Measurements from ENCODE around the gene MINDY4. TPM values are rescaled to one million over a fixed set of nuclear protein-coding genes. Genes with fewer than 3 reads are reported as not detected.
A peak's percentile ranks its signal among the peaks of the same experiment; 100 is the strongest.

MINDY4 gene
- total and polyA plus RNA-seq, 4 donors = 7.2 to 13.8 (median 9.1) TPM

DNA sequence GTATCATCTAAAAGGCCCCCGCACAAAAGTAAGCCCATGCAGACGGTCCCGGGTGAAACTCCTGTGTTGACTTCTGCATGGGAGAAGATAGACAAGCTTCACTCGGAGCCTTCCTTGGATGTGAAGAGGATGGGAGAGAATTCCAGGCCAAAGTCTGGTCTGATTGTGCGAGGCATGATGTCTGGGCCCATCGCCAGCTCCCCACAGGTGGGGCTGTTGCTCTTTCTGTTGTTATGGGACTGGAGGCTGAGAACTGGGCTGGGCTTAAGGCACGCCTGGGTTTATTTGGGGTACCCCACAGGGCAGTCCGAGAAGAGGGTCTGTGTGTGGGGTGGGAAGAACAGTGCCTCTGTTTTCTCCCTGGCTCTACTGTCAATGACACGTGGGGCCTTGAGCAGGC is 14.6 kb downstream of the MINDY4 start:
- Histone ChIP-seq H3K4me1 (ENCODE audit: control insufficient read depth, insufficient read depth, low read length) (peaks cover 3% of the 10 kb centered on the region), H3K27me3 (ENCODE audit: control insufficient read depth, insufficient read depth, low read length) (no peaks in the 10 kb centered on the region), H3K27ac (ENCODE audit: low read depth, low read length) (no peak overlapping the region), H3K4me3 (ENCODE audit: low read depth, low read length) (no peak overlapping the region), H3K9me3 (ENCODE audit: control insufficient read depth, insufficient read depth, low read length) (no peaks in the 10 kb centered on the region), H3K36me3 (ENCODE audit: control insufficient read depth, insufficient read depth, low read length) (peaks cover 25% of the 10 kb centered on the region)
- DNase-seq (ENCODE audit: low read depth in 4 of 6, low spot score in 6 of 6) = peak in 1 of 6 donors; percentile 40
- 74% methylated on average over 8 of the region's 9 CpGs for WGBS (ENCODE audit: insufficient coverage)

- H3K27me3 ChIP-seq (ENCODE audit: control insufficient read depth, insufficient read depth, low read length) = no peaks in the 10 kb centered on the region
- no peak overlapping the region for H3K4me3 ChIP-seq (ENCODE audit: low read depth, low read length)
- no peak overlapping the region for H3K27ac ChIP-seq (ENCODE audit: low read depth, low read length)
Measured at GRCh38 chr7:30787486-30787885, 16.3 kb downstream of the MINDY4 start.

DNA sequence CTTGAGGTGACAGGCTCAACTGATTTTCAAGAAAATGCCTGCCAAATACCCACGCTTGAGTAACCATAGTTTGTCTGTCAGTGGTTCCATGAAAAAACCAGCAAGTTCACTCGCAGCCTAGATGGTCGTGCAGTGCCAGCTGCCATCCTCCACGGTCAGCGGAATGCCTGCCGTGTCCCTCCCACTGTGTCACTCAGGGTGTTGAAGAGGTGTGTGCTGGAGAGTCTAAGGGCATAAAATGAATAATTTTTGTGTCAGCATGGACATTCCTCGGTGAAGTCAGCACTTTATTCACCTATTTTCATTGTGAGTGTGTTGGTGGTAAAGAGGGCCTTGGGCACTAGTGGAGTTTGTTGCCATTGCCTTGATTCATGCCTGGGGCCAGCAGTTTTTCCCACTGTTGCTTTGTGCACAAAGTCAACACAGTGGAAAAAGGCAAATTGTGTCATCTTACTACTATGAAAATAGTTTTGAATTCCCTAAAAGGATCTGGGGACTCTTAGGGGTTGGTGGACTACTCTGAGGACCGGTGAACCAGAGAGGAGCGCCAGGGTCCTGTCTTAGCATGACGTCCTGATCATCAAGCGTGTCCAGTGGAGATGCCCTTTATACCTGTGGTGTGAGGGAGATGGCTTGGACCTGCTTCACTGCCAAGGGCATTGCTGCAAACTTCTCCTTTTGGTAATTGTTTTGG is 17.6 kb downstream of the MINDY4 start:
- Histone ChIP-seq H3K4me3 (ENCODE audit: low read depth, low read length) (no peak overlapping the region), H3K9me3 (ENCODE audit: control insufficient read depth, insufficient read depth, low read length) (no peaks in the 10 kb centered on the region), H3K36me3 (ENCODE audit: control insufficient read depth, insufficient read depth, low read length) (peaks cover 23% of the 10 kb centered on the region), H3K27ac (ENCODE audit: low read depth, low read length) (no peak overlapping the region), H3K4me1 (ENCODE audit: control insufficient read depth, insufficient read depth, low read length) (no peaks in the 10 kb centered on the region), H3K27me3 (ENCODE audit: control insufficient read depth, insufficient read depth, low read length) (no peaks in the 10 kb centered on the region)
- DNase-seq (ENCODE audit: low read depth in 4 of 6, low spot score in 6 of 6) = peak in 1 of 6 donors; percentile 40
- 70% methylated on average over 7 of the region's 11 CpGs for WGBS (ENCODE audit: insufficient coverage)

More at GRCh38 chr7:30787486-30787885, 16.3 kb downstream of the MINDY4 start:
- no peaks in the 10 kb centered on the region for H3K4me1 ChIP-seq (ENCODE audit: control insufficient read depth, insufficient read depth, low read length)
- H3K36me3 ChIP-seq (ENCODE audit: control insufficient read depth, insufficient read depth, low read length) = peaks cover 24% of the 10 kb centered on the region
- WGBS (ENCODE audit: insufficient coverage) = no CpG with 5 or more reads among the region's 1 CpG
- H3K9me3 ChIP-seq (ENCODE audit: control insufficient read depth, insufficient read depth, low read length) = no peaks in the 10 kb centered on the region
- DNase-seq (ENCODE audit: low read depth in 4 of 6, low spot score in 6 of 6) = no peak

GRCh38 chr7:30789334-30789711 is 18.1 kb downstream of the MINDY4 start:
- Histone ChIP-seq H3K4me3 (ENCODE audit: low read depth, low read length) (no peak overlapping the region), H3K36me3 (ENCODE audit: control insufficient read depth, insufficient read depth, low read length) (peaks cover 20% of the 10 kb centered on the region), H3K4me1 (ENCODE audit: control insufficient read depth, insufficient read depth, low read length) (no peaks in the 10 kb centered on the region), H3K27ac (ENCODE audit: low read depth, low read length) (no peak overlapping the region), H3K9me3 (ENCODE audit: control insufficient read depth, insufficient read depth, low read length) (no peaks in the 10 kb centered on the region), H3K27me3 (ENCODE audit: control insufficient read depth, insufficient read depth, low read length) (no peaks in the 10 kb centered on the region)
- DNase-seq (ENCODE audit: low read depth in 4 of 6, low spot score in 6 of 6) = no peak
- no CpG with 5 or more reads among the region's 3 CpGs for whole genome bisulfite sequencing (ENCODE audit: insufficient coverage)

- 100% methylated on average over 3 of the region's 4 CpGs for WGBS (ENCODE audit: insufficient coverage)
- Histone ChIP-seq H3K9me3 (ENCODE audit: control insufficient read depth, insufficient read depth, low read length) (no peaks in the 10 kb centered on the region), H3K36me3 (ENCODE audit: control insufficient read depth, insufficient read depth, low read length) (peaks cover 15% of the 10 kb centered on the region), H3K27me3 (ENCODE audit: control insufficient read depth, insufficient read depth, low read length) (no peaks in the 10 kb centered on the region), H3K4me3 (ENCODE audit: low read depth, low read length) (no peak overlapping the region), H3K27ac (ENCODE audit: low read depth, low read length) (no peak overlapping the region), H3K4me1 (ENCODE audit: control insufficient read depth, insufficient read depth, low read length) (no peaks in the 10 kb centered on the region)
- no peak for DNase-seq (ENCODE audit: low read depth in 4 of 6, low spot score in 6 of 6)
Measured at GRCh38 chr7:30790356-30790755, 19.1 kb downstream of the MINDY4 start.

GRCh38 chr7:30791114-30791513 is 19.9 kb downstream of the MINDY4 start:
- no peaks in the 10 kb centered on the region for H3K4me1 ChIP-seq (ENCODE audit: control insufficient read depth, insufficient read depth, low read length)
- no peak overlapping the region for H3K27ac ChIP-seq (ENCODE audit: low read depth, low read length)
- peaks cover 11% of the 10 kb centered on the region for H3K36me3 ChIP-seq (ENCODE audit: control insufficient read depth, insufficient read depth, low read length)
- 71% methylated on average over 10 of the region's 10 CpGs for WGBS (ENCODE audit: insufficient coverage)
- no peaks in the 10 kb centered on the region for H3K9me3 ChIP-seq (ENCODE audit: control insufficient read depth, insufficient read depth, low read length)
- no peak overlapping the region for H3K4me3 ChIP-seq (ENCODE audit: low read depth, low read length)
- DNase-seq (ENCODE audit: low read depth in 4 of 6, low spot score in 6 of 6) = no peak
- no peaks in the 10 kb centered on the region for H3K27me3 ChIP-seq (ENCODE audit: control insufficient read depth, insufficient read depth, low read length)

DNA sequence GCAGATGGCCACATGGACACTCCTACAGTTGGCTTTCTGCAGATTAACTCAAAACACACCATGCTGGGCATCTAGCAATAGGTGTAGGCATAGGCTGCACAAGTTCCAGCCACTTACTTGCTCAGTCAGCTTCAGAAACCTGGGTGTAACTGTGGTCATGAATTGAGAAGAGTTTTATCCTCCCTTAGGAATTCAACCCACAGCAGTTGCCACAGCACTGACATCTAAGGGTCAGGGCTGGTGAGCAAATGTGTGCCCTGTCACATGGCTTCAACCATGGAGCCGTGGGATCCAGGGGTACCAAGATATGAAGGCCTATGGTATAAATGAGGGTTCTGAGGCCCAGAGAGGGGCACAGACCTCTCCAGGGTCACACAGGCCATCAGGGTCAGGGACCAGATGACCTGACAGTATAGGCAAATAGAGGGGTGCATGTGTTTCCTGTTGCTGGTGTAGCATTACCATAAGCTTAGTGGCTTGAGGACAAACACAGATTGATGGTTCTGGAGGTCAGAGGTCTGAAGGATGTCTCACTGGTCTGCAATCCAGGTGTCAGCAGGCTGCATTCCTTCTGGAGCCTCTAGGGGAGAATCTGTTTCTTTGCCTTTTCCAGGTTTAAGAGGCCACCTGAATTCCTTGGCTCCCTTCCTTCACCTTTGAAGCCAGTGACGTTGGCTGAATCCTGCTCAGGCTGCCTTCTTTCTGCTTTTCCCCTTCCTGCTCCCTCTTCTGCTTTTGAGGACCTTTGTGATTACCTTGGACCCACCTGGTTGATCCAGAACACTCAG is 24.1 kb downstream of the MINDY4 start:
- DNase-seq (ENCODE audit: low read depth in 4 of 6, low spot score in 6 of 6) = no peak
- H3K9me3 ChIP-seq (ENCODE audit: control insufficient read depth, insufficient read depth, low read length) = no peaks in the 10 kb centered on the region
- peaks cover 2% of the 10 kb centered on the region for H3K4me1 ChIP-seq (ENCODE audit: control insufficient read depth, insufficient read depth, low read length)
- H3K27me3 ChIP-seq (ENCODE audit: control insufficient read depth, insufficient read depth, low read length) = no peaks in the 10 kb centered on the region
- peaks cover 8% of the 10 kb centered on the region for H3K36me3 ChIP-seq (ENCODE audit: control insufficient read depth, insufficient read depth, low read length)
- 79% methylated on average over 2 of the region's 2 CpGs for WGBS (ENCODE audit: insufficient coverage)
- no peak overlapping the region for H3K27ac ChIP-seq (ENCODE audit: low read depth, low read length)
- no peak overlapping the region for H3K4me3 ChIP-seq (ENCODE audit: low read depth, low read length)

DNA sequence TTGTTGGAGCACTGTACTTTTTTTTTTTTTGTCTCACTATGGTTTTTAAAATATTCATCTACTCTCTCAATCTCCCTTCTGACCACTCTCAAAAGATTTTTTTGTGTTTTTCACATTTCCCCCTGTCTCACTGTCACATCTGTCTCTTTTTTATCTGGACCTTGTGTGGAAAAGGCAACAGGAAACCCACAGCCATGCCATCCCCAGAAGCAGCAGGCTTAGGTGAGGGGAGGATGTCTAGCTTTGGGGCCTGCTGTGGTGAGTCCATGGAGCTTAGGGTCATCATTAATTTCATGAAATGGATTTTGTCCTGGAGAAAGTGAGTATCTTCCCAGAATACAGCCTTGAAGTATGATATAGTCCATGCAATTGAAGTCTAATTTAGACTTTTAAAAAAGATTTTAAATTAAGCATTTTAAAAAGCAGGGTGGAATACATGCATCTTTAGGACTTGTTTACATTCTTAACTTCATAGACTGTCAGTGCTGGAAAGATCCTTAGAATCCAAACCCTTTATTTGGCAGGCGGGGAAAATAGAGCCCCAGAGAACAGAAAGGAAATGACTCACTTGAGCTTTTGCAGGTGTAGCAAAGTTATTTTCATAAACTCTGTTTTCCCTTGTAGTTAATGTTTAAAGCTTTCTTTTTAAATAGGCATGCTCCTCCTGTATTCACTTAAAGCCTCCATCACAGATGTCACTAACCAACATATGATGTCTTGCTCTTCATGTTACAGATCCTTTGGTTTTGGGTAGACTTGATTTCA is 25.1 kb downstream of the MINDY4 start:
- Histone ChIP-seq H3K36me3 (ENCODE audit: control insufficient read depth, insufficient read depth, low read length) (peaks cover 5% of the 10 kb centered on the region), H3K9me3 (ENCODE audit: control insufficient read depth, insufficient read depth, low read length) (no peaks in the 10 kb centered on the region), H3K4me1 (ENCODE audit: control insufficient read depth, insufficient read depth, low read length) (peaks cover 10% of the 10 kb centered on the region), H3K27ac (ENCODE audit: low read depth, low read length) (no peak overlapping the region), H3K4me3 (ENCODE audit: low read depth, low read length) (no peak overlapping the region), H3K27me3 (ENCODE audit: control insufficient read depth, insufficient read depth, low read length) (no peaks in the 10 kb centered on the region)
- WGBS (ENCODE audit: insufficient coverage) = no CpG with 5 or more reads among the region's 1 CpG
- no peak for DNase-seq (ENCODE audit: low read depth in 4 of 6, low spot score in 6 of 6)

DNA sequence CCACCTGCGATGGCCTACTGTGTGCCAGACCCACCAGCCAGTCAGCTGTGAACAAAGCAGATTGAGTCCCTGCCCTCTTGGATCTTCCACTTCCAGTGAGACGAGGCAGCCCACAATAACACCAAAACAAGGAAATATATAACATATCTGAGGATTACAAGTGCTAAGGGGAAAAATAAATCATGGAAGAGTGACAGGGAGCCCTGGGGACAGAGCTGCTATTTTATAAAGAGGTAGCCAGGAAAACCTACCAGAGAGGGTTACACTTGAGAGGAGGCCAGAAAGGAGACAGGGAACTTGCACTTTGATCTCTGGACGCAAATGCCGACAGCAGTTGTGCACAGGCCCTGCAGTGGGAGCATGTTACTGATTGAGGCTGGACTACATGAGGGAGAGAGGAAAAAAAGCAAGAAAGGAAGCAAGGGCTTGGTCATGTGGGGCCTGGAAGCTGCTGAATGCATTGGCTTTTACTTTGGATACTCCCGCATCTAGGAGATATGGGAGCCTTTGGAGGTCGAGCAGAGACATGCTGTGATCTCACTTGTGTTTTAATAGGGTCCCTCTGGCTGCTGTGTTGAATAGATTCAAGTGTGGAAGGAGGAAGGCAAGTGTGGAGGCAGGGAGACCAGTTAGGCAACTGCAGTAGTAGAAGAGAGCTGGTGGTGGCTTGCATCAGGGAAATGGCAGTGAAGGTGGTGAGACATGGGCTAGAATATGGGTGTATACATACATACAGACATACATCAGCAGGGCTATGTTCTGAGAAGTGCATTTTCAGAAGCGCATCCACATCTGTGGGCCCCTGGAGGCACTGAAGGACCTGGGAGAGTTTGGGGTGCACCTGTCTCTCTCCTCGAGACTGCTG is 26.2 kb downstream of the MINDY4 start:
- Histone ChIP-seq H3K36me3 (ENCODE audit: control insufficient read depth, insufficient read depth, low read length) (peaks cover 3% of the 10 kb centered on the region), H3K27ac (ENCODE audit: low read depth, low read length) (no peak overlapping the region), H3K4me3 (ENCODE audit: low read depth, low read length) (no peak overlapping the region), H3K9me3 (ENCODE audit: control insufficient read depth, insufficient read depth, low read length) (no peaks in the 10 kb centered on the region), H3K27me3 (ENCODE audit: control insufficient read depth, insufficient read depth, low read length) (no peaks in the 10 kb centered on the region), H3K4me1 (ENCODE audit: control insufficient read depth, insufficient read depth, low read length) (peaks cover 11% of the 10 kb centered on the region)
- no peak for DNase-seq (ENCODE audit: low read depth in 4 of 6, low spot score in 6 of 6)
- 86% methylated on average over 7 of the region's 8 CpGs for WGBS (ENCODE audit: insufficient coverage)

Measured in spinal cord (tissue), 10 donors.